Mucosa of rectum (tissue), 2 donors: Measurements from ENCODE around the gene PLA2G2C.

Experiments
- H3K27ac ChIP-seq, 2 donors: one replicate each; pipeline ENCODE4 v1.7.0; 2013; ENCODE audit warnings: inconsistent platforms in 2 of 2, low read depth in 2 of 2, low read length in 2 of 2
- H3K27me3 ChIP-seq, 2 donors: one replicate each; pipeline ENCODE4 v1.7.0; 2013; ENCODE audit warnings: low read length in 2 of 2; ENCODE audit not compliant: control insufficient read depth in 2 of 2, insufficient read depth in 2 of 2
- H3K36me3 ChIP-seq, 2 donors: one replicate each; pipeline ENCODE4 v1.7.0; 2013; ENCODE audit warnings: low read length in 2 of 2; ENCODE audit not compliant: control insufficient read depth in 2 of 2, insufficient read depth in 2 of 2
- H3K4me1 ChIP-seq, 2 donors: one replicate each; pipeline ENCODE4 v1.7.0; 2013; ENCODE audit warnings: low read length in 2 of 2, mild to moderate bottlenecking in 1 of 2; ENCODE audit not compliant: control insufficient read depth in 2 of 2, insufficient read depth in 2 of 2
- H3K4me3 ChIP-seq, 2 donors: one replicate each; pipeline ENCODE4 v1.7.0; 2013; ENCODE audit warnings: low read length in 2 of 2
- H3K9ac ChIP-seq, 2 donors: one replicate each; pipeline ENCODE4 v1.7.0; 2013; ENCODE audit warnings: low read length in 2 of 2, low read depth in 1 of 2, mild to moderate bottlenecking in 1 of 2
- H3K9me3 ChIP-seq, 2 donors: one replicate each; pipeline ENCODE4 v1.7.0; 2013; ENCODE audit warnings: low read length in 2 of 2; ENCODE audit not compliant: control insufficient read depth in 2 of 2
- donor health status: healthy.
- donor health status: Normal muscosa, but diverticular disease.

The PLA2G2C gene

DNA sequence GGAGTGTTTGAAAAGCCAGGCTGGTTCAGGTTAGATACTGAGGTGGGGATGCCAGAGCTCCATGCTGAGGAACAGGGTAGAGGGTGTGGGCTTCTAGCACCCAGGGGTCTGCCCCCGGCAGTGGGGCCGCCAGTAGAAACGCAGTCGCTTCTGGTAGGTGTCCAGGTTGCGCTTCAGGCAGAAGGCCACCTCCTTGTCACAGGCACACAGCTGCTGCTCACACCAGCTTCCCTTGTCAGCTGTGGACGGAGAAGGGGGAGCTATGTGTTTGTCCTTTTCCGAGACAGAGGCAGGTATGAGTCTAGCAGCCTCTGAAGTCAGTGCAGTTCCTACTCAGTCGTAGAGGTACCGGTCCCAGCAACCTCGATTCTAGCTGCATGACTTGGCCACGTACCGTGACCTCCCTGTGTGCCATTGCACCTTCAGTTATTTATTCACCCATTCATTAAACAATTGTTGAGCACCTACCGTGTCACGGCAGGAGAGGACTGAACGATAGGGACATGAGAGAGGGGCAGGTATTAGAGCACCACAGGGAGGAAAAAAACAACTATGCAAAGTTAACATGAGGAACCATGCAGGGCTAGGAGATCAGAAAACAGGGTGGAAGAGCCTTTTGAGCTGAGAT, 72.2 kb downstream of the PLA2G2C start:
- no peaks in the 10 kb centered on the region for H3K4me1 ChIP-seq
- H3K27ac ChIP-seq = no peak overlapping the region
- no peak overlapping the region for H3K9ac ChIP-seq
- no peak overlapping the region for H3K4me3 ChIP-seq
- no peaks in the 10 kb centered on the region for H3K9me3 ChIP-seq
- no peaks in the 10 kb centered on the region for H3K36me3 ChIP-seq
- H3K27me3 ChIP-seq = no peaks in the 10 kb centered on the region
